Measurements from ENCODE around the gene SLC36A1. TPM values are rescaled to one million over a fixed set of nuclear protein-coding genes. Genes with fewer than 3 reads are reported as not detected.

SLC36A1 gene
- total and polyA plus RNA-seq, 8 donors = 2.2 to 11.3 (median 5.5) TPM

DNA sequence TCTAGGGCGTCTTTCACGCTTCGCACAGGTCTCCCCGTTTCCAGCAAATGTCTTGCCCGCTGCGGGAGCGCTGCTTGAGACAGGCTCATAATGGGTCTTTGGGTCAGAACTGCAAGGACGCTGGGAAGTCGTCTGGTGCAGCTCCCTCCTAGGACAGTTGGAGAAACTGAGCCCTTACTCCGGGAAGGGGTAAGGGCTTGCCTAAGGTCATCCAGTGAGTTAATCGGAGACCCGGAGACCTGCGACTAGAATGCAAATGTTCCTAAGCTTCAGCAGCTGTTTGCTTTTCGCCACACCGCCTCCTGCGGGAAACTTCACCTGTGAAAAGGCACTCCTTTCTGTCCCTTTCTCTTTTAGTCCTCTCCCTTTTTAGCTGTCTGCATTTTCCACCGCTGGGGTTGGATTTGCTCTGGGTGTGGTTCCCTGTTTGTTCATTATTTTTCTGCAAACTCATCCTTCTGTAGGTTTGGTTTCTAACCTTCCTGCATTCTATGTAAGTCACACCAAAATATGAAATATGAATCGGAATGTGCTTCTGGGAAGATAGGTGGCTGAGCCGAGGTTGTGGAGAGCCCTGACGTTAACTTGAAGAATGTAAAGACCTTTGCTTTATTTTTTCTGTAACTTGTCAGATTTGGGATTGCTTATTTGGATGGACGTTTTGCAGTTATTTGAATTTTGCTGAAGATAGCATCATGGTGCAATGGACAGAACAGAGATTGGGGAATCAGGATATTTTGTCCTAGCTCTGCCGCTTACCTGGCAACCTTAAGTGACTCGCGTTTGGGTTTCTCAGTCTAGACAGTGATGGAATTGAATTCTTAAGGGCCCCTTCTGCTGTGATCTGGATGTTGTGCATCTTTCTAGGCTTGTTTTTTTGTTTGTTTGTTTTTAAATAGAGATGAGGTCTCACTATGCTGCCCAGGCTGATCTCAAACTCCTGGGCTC is 909 bp downstream of the SLC36A1 start:
- Histone ChIP-seq H3K27ac (peak overlapping the region in 2 of 4 donors; percentile 26 to 42), H3K4me1 (no peaks in the 10 kb centered on the region), H3K9me3 (no peaks in the 10 kb centered on the region), H3K4me3 (peak overlapping the region; percentile 68 to 77 (median 74)), H3K36me3 (no peaks in the 10 kb centered on the region), H3K27me3 (no peaks in the 10 kb centered on the region)
- intact Hi-C loops (cut with DNase I) = loop anchor here in 2 of 3 donors (5.0 kb wide), 1 partner anchor 54 kb away; no protein-coding TSS in a partner anchor
- 6 to 7% methylated on average over 24 of the region's 24 CpGs for WGBS, 2 donors
- TF ChIP-seq, protein P1, sequence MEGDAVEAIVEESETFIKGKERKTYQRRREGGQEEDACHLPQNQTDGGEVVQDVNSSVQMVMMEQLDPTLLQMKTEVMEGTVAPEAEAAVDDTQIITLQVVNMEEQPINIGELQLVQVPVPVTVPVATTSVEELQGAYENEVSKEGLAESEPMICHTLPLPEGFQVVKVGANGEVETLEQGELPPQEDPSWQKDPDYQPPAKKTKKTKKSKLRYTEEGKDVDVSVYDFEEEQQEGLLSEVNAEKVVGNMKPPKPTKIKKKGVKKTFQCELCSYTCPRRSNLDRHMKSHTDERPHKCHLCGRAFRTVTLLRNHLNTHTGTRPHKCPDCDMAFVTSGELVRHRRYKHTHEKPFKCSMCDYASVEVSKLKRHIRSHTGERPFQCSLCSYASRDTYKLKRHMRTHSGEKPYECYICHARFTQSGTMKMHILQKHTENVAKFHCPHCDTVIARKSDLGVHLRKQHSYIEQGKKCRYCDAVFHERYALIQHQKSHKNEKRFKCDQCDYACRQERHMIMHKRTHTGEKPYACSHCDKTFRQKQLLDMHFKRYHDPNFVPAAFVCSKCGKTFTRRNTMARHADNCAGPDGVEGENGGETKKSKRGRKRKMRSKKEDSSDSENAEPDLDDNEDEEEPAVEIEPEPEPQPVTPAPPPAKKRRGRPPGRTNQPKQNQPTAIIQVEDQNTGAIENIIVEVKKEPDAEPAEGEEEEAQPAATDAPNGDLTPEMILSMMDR (IDR thresholded peaks at IDR 0.05) = no peak
- FAIRE-seq (no peak), DNase-seq (peak in 5 of 6 donors; percentile 8 to 63 (median 29)), ATAC-seq (peak; percentile 57 to 67 (median 65))

GRCh38 chr5:151449297-151449696 is 1.9 kb downstream of the SLC36A1 start:
- H3K4me3 ChIP-seq = no peak overlapping the region
- no peak for DNase-seq
- WGBS, 2 donors = 63 to 64% methylated on average over 7 of the region's 7 CpGs
- H3K4me1 ChIP-seq = no peaks in the 10 kb centered on the region
- H3K27me3 ChIP-seq = no peaks in the 10 kb centered on the region
- intact Hi-C loops (cut with DNase I) = loop anchor here in 2 of 3 donors (5.0 kb wide), 1 partner anchor 53 kb away; no protein-coding TSS in a partner anchor
- FAIRE-seq = no peak
- TF ChIP-seq, protein P1 (IDR thresholded peaks at IDR 0.05) = no peak
- ATAC-seq = no peak
- no peaks in the 10 kb centered on the region for H3K36me3 ChIP-seq
- no peaks in the 10 kb centered on the region for H3K9me3 ChIP-seq
- no peak overlapping the region for H3K27ac ChIP-seq

DNA sequence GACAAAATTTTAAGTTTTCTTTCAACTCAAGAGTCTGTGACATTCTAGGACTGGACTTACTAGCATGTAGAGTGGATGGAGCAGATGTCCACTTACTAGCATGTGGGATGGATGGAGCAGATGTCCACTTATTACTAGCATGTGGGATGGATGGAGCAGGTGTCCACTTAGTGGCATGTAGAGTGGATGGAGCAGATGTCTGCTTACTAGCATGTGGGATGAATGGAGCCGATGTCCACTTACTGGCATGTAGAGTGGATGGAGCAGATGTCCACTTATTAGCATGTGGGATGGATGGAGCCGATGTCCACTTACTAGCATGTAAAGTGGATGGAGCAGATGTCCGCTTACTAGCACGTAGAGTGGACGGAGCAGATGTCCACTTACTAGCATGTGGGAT is 2.4 kb downstream of the SLC36A1 start:
- FAIRE-seq = no peak
- no peak for DNase-seq
- Histone ChIP-seq H3K27ac (no peak overlapping the region), H3K27me3 (no peaks in the 10 kb centered on the region), H3K9me3 (no peaks in the 10 kb centered on the region), H3K4me3 (no peak overlapping the region), H3K36me3 (no peaks in the 10 kb centered on the region), H3K4me1 (no peaks in the 10 kb centered on the region)
- intact Hi-C loops (cut with DNase I) = loop anchor here in 2 of 3 donors (5.0 kb wide), 1 partner anchor 52 kb away; no protein-coding TSS in a partner anchor
- 93 to 98% methylated on average over 5 of the region's 5 CpGs for WGBS, 2 donors
- TF ChIP-seq, protein P1 (IDR thresholded peaks at IDR 0.05) = no peak
- no peak for ATAC-seq

DNA sequence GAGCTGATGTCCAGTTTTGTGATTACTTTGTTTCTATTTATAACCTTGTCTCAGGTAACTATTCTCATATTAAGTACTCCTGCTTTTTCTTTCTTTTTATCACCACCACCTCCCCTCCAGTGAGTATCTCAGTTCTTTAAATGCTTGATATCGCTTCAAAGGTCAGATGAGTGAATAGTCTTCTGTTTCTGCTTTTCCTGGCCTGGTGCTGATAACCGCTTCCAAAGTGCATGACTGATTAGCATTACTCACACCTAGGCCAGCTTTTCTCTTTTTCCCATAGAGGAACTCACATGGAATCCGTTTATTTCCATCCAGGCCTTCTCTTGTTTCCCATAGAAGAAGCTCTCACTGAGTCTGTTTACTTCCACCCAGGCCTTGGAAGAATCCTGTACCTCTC is 3.2 kb downstream of the SLC36A1 start:
- Histone ChIP-seq H3K27me3 (no peaks in the 10 kb centered on the region), H3K4me1 (no peaks in the 10 kb centered on the region), H3K27ac (no peak overlapping the region), H3K9me3 (no peaks in the 10 kb centered on the region), H3K36me3 (no peaks in the 10 kb centered on the region), H3K4me3 (no peak overlapping the region)
- no peak for DNase-seq
- WGBS, 2 donors = 81 to 84% methylated on average over 3 of the region's 3 CpGs
- intact Hi-C loops (cut with DNase I) = no loop called here
- TF ChIP-seq, protein P1 (IDR thresholded peaks at IDR 0.05) = no peak
- ATAC-seq = no peak
- no peak for FAIRE-seq

Data from pancreas (tissue), 10 donors.